Endothelial cell of umbilical vein (primary cell): Measurements from ENCODE around the gene SLC6A18.

ENCODE experiments used
- CTCF ChIP-seq, 2 donors: IDR thresholded peaks; 1 replicate in 1 of 2; 2 replicates in 1 of 2; pipeline ENCODE4 v1.5.1; 2011; ENCODE audit warnings: low read length in 2 of 2, mild to moderate bottlenecking in 2 of 2, moderate library complexity in 2 of 2, control low read depth in 1 of 2, inconsistent platforms in 1 of 2, low read depth in 1 of 2; ENCODE audit not compliant: insufficient read depth in 1 of 2; ENCODE audit errors: extremely low read depth in 1 of 2
- EZH2 ChIP-seq: IDR thresholded peaks from 2 replicates; pipeline ENCODE4 v1.6.1; 2012; ENCODE audit warnings: borderline replicate concordance, low read depth, mild to moderate bottlenecking, moderate library complexity, low read length, inconsistent platforms; ENCODE audit not compliant: severe bottlenecking
- FOS ChIP-seq: IDR thresholded peaks from 2 replicates; pipeline ENCODE4 v1.6.1; 2011; ENCODE audit warnings: mild to moderate bottlenecking, low read length, moderate library complexity, borderline replicate concordance; ENCODE audit not compliant: insufficient read depth
- GATA2 ChIP-seq: IDR thresholded peaks from 2 replicates; pipeline ENCODE4 v1.7.0; 2011; ENCODE audit warnings: low read depth, mild to moderate bottlenecking, moderate library complexity, mixed read lengths, low read length; ENCODE audit not compliant: insufficient read length, insufficient read depth
- JUN ChIP-seq: IDR thresholded peaks from 2 replicates; pipeline ENCODE4 v1.6.1; 2011; ENCODE audit warnings: borderline replicate concordance, low read depth; ENCODE audit not compliant: insufficient read length, insufficient read depth
- MAX ChIP-seq: IDR thresholded peaks from 2 replicates; pipeline ENCODE4 v1.6.1; 2011; ENCODE audit not compliant: insufficient read depth, insufficient read length
- MYC ChIP-seq: IDR thresholded peaks from one replicate; pipeline ENCODE4 v1.6.1; 2011; ENCODE audit warnings: mild to moderate bottlenecking, low read depth, low read length
- POLR2A ChIP-seq: IDR thresholded peaks from 2 replicates; pipeline ENCODE4 v1.6.1; 2012; ENCODE audit warnings: low read depth, mild to moderate bottlenecking, control low read depth, low read length
- POLR2AphosphoS5 ChIP-seq: IDR thresholded peaks from 2 replicates; pipeline ENCODE4 v1.6.1; 2012; ENCODE audit warnings: low read depth, mild to moderate bottlenecking, control low read depth, low read length, moderate library complexity; ENCODE audit not compliant: insufficient read depth

- TF ChIP-seq GATA2, result no peak
- no peak for TF ChIP-seq POLR2AphosphoS5
- TF ChIP-seq CTCF (IDR thresholded peaks at IDR 0.05; ENCODE audit: extremely low read depth in 1 of 2, insufficient read depth in 1 of 2, low read depth in 1 of 2, low read length in 2 of 2), result no peak
- TF ChIP-seq MAX, result no peak
- TF ChIP-seq JUN, result no peak
- TF ChIP-seq EZH2, result no peak
- TF ChIP-seq POLR2A, result no peak
- no peak for TF ChIP-seq FOS
- no peak for TF ChIP-seq MYC
These were observed 22.4 kb upstream of the SLC6A18 start for GRCh38 chr5:1202798-1203185.
